ENCODE results near the gene GGA3.

The GGA3 gene

GRCh38 chr17:75228847-75229246 is 32.6 kb downstream of the GGA3 start:
- Histone ChIP-seq H4K20me1 (ENCODE audit: control insufficient read depth, insufficient read depth, low read depth, low read length) (no peaks in the 10 kb centered on the region), H3K9me3 (ENCODE audit: control insufficient read depth, insufficient read depth, low read length) (no peaks in the 10 kb centered on the region), H3K27ac (ENCODE audit: low read depth, low read length) (no peak overlapping the region), H3K27me3 (ENCODE audit: control insufficient read depth, low read length) (no peaks in the 10 kb centered on the region), H3K9me2 (replicated peaks; ENCODE audit: control insufficient read depth, low read length) (no peaks in the 10 kb centered on the region), H3K79me2 (ENCODE audit: control insufficient read depth, low read length) (no peaks in the 10 kb centered on the region), H3K4me2 (ENCODE audit: low read length) (no peak overlapping the region), H3K36me3 (ENCODE audit: control insufficient read depth, low read length) (peaks cover 83% of the 10 kb centered on the region), H3K4me3 (ENCODE audit: low read length) (no peak overlapping the region), H3F3A (ENCODE audit: control insufficient read depth, insufficient read depth) (no peaks in the 10 kb centered on the region), H3K4me1 (ENCODE audit: control insufficient read depth, low read length) (no peaks in the 10 kb centered on the region)
- TF ChIP-seq EZH2phosphoT487 (IDR thresholded peaks at IDR 0.05; ENCODE audit: borderline replicate concordance, low read length) (no peak), CTCF (IDR thresholded peaks at IDR 0.05; ENCODE audit: low read depth, low read length, poor library complexity, severe bottlenecking) (no peak)

GRCh38 chr17:75228305-75228704 is 33.1 kb downstream of the GGA3 start:
- Histone ChIP-seq H4K20me1 (ENCODE audit: control insufficient read depth, insufficient read depth, low read depth, low read length) (no peaks in the 10 kb centered on the region), H3K9me2 (replicated peaks; ENCODE audit: control insufficient read depth, low read length) (no peaks in the 10 kb centered on the region), H3K27me3 (ENCODE audit: control insufficient read depth, low read length) (no peaks in the 10 kb centered on the region), H3K27ac (ENCODE audit: low read depth, low read length) (no peak overlapping the region), H3K9me3 (ENCODE audit: control insufficient read depth, insufficient read depth, low read length) (no peaks in the 10 kb centered on the region), H3K36me3 (ENCODE audit: control insufficient read depth, low read length) (peaks cover 86% of the 10 kb centered on the region), H3K4me1 (ENCODE audit: control insufficient read depth, low read length) (no peaks in the 10 kb centered on the region), H3K79me2 (ENCODE audit: control insufficient read depth, low read length) (no peaks in the 10 kb centered on the region), H3F3A (ENCODE audit: control insufficient read depth, insufficient read depth) (no peaks in the 10 kb centered on the region), H3K4me3 (ENCODE audit: low read length) (no peak overlapping the region), H3K4me2 (ENCODE audit: low read length) (no peak overlapping the region)
- TF ChIP-seq CTCF (IDR thresholded peaks at IDR 0.05; ENCODE audit: low read depth, low read length, poor library complexity, severe bottlenecking) (no peak), EZH2phosphoT487 (IDR thresholded peaks at IDR 0.05; ENCODE audit: borderline replicate concordance, low read length) (no peak)

GRCh38 chr17:75227729-75228128 is 33.7 kb downstream of the GGA3 start:
- Histone ChIP-seq H3K4me2 (ENCODE audit: low read length) (no peak overlapping the region), H3K27me3 (ENCODE audit: control insufficient read depth, low read length) (no peaks in the 10 kb centered on the region), H3K9me3 (ENCODE audit: control insufficient read depth, insufficient read depth, low read length) (no peaks in the 10 kb centered on the region), H3K36me3 (ENCODE audit: control insufficient read depth, low read length) (peaks cover 87% of the 10 kb centered on the region), H3K4me3 (ENCODE audit: low read length) (no peak overlapping the region), H3K79me2 (ENCODE audit: control insufficient read depth, low read length) (no peaks in the 10 kb centered on the region), H3F3A (ENCODE audit: control insufficient read depth, insufficient read depth) (no peaks in the 10 kb centered on the region), H4K20me1 (ENCODE audit: control insufficient read depth, insufficient read depth, low read depth, low read length) (no peaks in the 10 kb centered on the region), H3K4me1 (ENCODE audit: control insufficient read depth, low read length) (no peaks in the 10 kb centered on the region), H3K9me2 (replicated peaks; ENCODE audit: control insufficient read depth, low read length) (no peaks in the 10 kb centered on the region), H3K27ac (ENCODE audit: low read depth, low read length) (no peak overlapping the region)
- TF ChIP-seq EZH2phosphoT487 (IDR thresholded peaks at IDR 0.05; ENCODE audit: borderline replicate concordance, low read length): no peak
- TF ChIP-seq CTCF (IDR thresholded peaks at IDR 0.05; ENCODE audit: low read depth, low read length, poor library complexity, severe bottlenecking): no peak

- Histone ChIP-seq H3K4me1 (ENCODE audit: control insufficient read depth, low read length) (no peaks in the 10 kb centered on the region), H4K20me1 (ENCODE audit: control insufficient read depth, insufficient read depth, low read depth, low read length) (no peaks in the 10 kb centered on the region), H3F3A (ENCODE audit: control insufficient read depth, insufficient read depth) (no peaks in the 10 kb centered on the region), H3K27ac (ENCODE audit: low read depth, low read length) (no peak overlapping the region), H3K36me3 (ENCODE audit: control insufficient read depth, low read length) (peaks cover 71% of the 10 kb centered on the region), H3K9me2 (replicated peaks; ENCODE audit: control insufficient read depth, low read length) (no peaks in the 10 kb centered on the region), H3K4me2 (ENCODE audit: low read length) (no peak overlapping the region), H3K4me3 (ENCODE audit: low read length) (no peak overlapping the region), H3K27me3 (ENCODE audit: control insufficient read depth, low read length) (no peaks in the 10 kb centered on the region), H3K9me3 (ENCODE audit: control insufficient read depth, insufficient read depth, low read length) (no peaks in the 10 kb centered on the region), H3K79me2 (ENCODE audit: control insufficient read depth, low read length) (peaks cover 2% of the 10 kb centered on the region; the same call in 1 of the 2 replicates)
- no peak for TF ChIP-seq CTCF (IDR thresholded peaks at IDR 0.05; ENCODE audit: low read depth, low read length, poor library complexity, severe bottlenecking)
- no peak for TF ChIP-seq EZH2phosphoT487 (IDR thresholded peaks at IDR 0.05; ENCODE audit: borderline replicate concordance, low read length)
These were observed 36.4 kb downstream of the GGA3 start for GRCh38 chr17:75225016-75225415.
